Measurements from ENCODE around the gene SLC11A1. TPM values are rescaled to one million over a fixed set of nuclear protein-coding genes. Genes with fewer than 3 reads are reported as not detected.

The SLC11A1 gene
- total and polyA plus RNA-seq, 7 donors: 0.96 to 3.9 (median 2.2) TPM

DNA sequence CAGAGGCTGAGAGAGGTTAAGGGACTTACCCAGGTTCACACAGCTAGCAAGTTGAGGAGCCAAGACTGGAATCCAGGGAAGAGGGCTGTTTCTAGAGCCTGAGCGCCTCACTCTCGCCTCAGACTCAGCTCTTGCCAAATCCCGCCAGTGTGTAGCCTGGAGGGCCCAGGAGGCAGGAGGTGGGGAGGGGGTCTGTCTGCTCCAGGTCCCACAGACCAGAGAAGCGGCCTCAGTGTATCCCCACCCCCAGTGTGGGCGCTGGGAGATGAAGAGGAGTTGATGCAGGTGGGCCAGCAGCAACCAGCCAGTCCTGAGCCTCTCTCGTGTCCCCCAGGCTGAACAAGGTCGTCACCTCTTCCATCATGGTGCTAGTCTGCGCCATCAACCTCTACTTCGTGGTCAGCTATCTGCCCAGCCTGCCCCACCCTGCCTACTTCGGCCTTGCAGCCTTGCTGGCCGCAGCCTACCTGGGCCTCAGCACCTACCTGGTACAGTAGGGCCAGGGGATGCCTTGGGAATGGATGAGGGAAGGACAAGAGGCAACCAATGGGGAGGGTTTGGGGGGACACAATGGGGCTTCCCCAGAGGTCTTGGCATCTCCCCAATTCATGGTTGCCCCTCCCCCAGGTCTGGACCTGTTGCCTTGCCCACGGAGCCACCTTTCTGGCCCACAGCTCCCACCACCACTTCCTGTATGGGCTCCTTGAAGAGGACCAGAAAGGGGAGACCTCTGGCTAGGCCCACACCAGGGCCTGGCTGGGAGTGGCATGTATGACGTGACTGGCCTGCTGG is 12.4 kb downstream of the SLC11A1 start:
- H3K9me3 ChIP-seq: no peaks in the 10 kb centered on the region
- peaks cover 11% of the 10 kb centered on the region for H3K4me1 ChIP-seq
- ATAC-seq (no peak), DNase-seq (peak in 1 of 2 donors; percentile 63)
- no peaks in the 10 kb centered on the region for H3K36me3 ChIP-seq (ENCODE audit: insufficient read depth in 1 of 2, low read depth in 1 of 2)
- TF ChIP-seq, protein P1, sequence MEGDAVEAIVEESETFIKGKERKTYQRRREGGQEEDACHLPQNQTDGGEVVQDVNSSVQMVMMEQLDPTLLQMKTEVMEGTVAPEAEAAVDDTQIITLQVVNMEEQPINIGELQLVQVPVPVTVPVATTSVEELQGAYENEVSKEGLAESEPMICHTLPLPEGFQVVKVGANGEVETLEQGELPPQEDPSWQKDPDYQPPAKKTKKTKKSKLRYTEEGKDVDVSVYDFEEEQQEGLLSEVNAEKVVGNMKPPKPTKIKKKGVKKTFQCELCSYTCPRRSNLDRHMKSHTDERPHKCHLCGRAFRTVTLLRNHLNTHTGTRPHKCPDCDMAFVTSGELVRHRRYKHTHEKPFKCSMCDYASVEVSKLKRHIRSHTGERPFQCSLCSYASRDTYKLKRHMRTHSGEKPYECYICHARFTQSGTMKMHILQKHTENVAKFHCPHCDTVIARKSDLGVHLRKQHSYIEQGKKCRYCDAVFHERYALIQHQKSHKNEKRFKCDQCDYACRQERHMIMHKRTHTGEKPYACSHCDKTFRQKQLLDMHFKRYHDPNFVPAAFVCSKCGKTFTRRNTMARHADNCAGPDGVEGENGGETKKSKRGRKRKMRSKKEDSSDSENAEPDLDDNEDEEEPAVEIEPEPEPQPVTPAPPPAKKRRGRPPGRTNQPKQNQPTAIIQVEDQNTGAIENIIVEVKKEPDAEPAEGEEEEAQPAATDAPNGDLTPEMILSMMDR (IDR thresholded peaks at IDR 0.05): no peak
- intact Hi-C loops (cut with DNase I): loop anchor here (5.0 to 10.0 kb wide), 3 partner anchors 102 to 780 kb away; partner anchors contain the start of genes CNPPD1 (in 1 of the 2), RETREG2 (in 1 of the 2), SLC23A3 (in 1 of the 2) and TMBIM1 (in 1 of the 2)
- 83 to 86% (median 86%) methylated on average over 13 of the region's 13 CpGs for WGBS, 3 donors
- no peaks in the 10 kb centered on the region for H3K27me3 ChIP-seq (ENCODE audit: insufficient read depth in 3 of 3, low read length in 2 of 3)
- H3K27ac ChIP-seq: no peak overlapping the region
- no peak overlapping the region for H3K4me3 ChIP-seq

DNA sequence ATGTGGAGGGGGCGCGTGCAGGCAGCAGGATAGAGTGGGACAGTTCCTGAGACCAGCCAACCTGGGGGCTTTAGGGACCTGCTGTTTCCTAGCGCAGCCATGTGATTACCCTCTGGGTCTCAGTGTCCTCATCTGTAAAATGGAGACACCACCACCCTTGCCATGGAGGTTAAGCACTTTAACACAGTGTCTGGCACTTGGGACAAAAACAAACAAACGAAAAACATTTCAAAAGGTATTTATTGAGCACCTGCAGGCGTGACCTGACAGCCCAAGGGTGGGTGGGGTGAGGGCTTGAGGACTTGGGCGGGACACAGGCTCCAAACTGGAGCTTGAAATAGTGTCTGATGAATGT is 13.0 kb downstream of the SLC11A1 start:
- Histone ChIP-seq H3K36me3 (ENCODE audit: insufficient read depth in 1 of 2, low read depth in 1 of 2) (no peaks in the 10 kb centered on the region), H3K27ac (no peak overlapping the region), H3K4me3 (peak overlapping the region; percentile 91), H3K9me3 (no peaks in the 10 kb centered on the region), H3K4me1 (peaks cover 11% of the 10 kb centered on the region), H3K27me3 (ENCODE audit: insufficient read depth in 3 of 3, low read length in 2 of 3) (no peaks in the 10 kb centered on the region)
- TF ChIP-seq, protein P1 (IDR thresholded peaks at IDR 0.05): no peak
- 77 to 90% (median 81%) methylated on average over 6 of the region's 6 CpGs for WGBS, 3 donors
- intact Hi-C loops (cut with DNase I): loop anchor here (5.0 to 10.0 kb wide), 3 partner anchors 103 to 780 kb away; partner anchors contain the start of genes CNPPD1 (in 1 of the 2), RETREG2 (in 1 of the 2), SLC23A3 (in 1 of the 2) and TMBIM1 (in 1 of the 2)
- DNase-seq (no peak), ATAC-seq (no peak)

DNA sequence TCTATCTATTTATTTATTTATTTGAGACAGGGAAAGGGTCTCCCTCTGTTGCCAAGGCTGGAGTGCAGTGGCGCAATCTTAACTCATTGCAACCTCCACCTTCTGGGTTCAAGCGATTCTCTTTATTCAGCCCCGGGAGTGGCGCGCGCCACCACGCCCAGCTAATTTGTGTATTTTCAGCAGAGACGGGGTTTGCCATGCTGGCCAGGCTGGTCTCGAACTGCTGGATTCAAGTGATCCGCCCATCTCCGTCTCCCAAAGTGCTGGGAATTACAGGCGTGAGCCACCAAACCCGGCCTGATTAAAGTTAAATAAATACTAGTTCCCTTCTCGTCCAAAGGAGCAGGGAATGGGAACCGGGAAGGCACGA is 13.4 kb downstream of the SLC11A1 start:
- Histone ChIP-seq H3K27ac (peak overlapping the region; percentile 99), H3K4me3 (peak overlapping the region; percentile 91), H3K27me3 (ENCODE audit: insufficient read depth in 3 of 3, low read length in 2 of 3) (no peaks in the 10 kb centered on the region), H3K4me1 (peaks cover 11% of the 10 kb centered on the region), H3K9me3 (no peaks in the 10 kb centered on the region), H3K36me3 (ENCODE audit: insufficient read depth in 1 of 2, low read depth in 1 of 2) (no peaks in the 10 kb centered on the region)
- ATAC-seq (no peak), DNase-seq (peak in 1 of 2 donors; percentile 68)
- intact Hi-C loops (cut with DNase I): loop anchor here (5.0 to 10.0 kb wide), 3 partner anchors 103 to 779 kb away; partner anchors contain the start of genes CNPPD1 (in 1 of the 2), RETREG2 (in 1 of the 2), SLC23A3 (in 1 of the 2) and TMBIM1 (in 1 of the 2)
- 22 to 28% (median 25%) methylated on average over 16 of the region's 16 CpGs for WGBS, 3 donors
- TF ChIP-seq, protein P1 (IDR thresholded peaks at IDR 0.05): no peak

DNA sequence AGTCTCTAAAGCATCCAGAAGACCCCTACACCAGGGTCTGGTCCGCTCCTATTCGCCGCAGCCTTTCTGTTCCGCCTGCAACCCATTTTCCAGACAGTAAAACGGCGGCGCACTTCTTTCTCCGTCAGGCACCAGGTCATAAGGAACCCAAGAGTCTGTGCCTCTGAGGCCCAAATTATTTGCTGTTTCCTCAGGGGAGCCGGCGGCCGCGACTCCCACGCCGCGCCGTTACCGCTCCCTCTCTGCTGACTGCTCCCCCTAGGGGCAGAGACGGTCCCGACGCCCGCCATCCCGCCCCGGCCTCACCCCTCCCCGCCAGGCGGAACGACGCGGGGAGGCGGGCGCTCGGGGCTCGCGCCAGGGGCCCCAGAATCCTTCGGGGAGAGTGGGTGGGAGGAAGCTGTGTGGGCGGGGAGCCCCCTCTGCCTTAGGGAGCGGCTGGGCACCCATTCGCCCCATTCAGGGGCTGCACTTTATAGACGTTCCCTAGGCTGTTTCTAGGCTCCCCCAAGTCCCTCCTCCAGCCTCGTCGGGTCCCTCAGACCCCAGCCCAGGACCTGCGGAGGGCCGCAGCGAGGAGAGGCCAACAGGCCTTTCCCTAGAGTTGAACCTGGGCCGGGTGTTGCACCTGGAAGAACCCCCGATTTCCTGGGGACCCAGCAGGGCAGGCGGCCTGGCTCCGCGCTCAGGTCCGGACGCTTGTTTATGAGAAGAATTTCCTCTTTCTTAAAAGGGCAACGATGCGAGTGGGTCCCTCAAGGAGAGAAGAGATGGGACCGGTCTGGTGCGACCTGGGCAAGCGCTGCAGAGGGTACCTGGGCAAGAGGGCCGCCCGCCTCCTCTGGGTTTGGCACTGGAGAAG is 14.0 kb downstream of the SLC11A1 start:
- intact Hi-C loops (cut with DNase I): loop anchor here (1.0 to 10.0 kb wide), 5 partner anchors 95 to 779 kb away; partner anchors contain the start of genes AAMP (in 1 of the 2), CNPPD1 (in 1 of the 2), PNKD (in 1 of the 2) and RETREG2 (in 1 of the 2)
- Histone ChIP-seq H3K4me3 (peak overlapping the region; percentile 91), H3K27me3 (ENCODE audit: insufficient read depth in 3 of 3, low read length in 2 of 3) (no peaks in the 10 kb centered on the region), H3K27ac (peak overlapping the region; percentile 99), H3K36me3 (ENCODE audit: insufficient read depth in 1 of 2, low read depth in 1 of 2) (no peaks in the 10 kb centered on the region), H3K9me3 (no peaks in the 10 kb centered on the region), H3K4me1 (peaks cover 14% of the 10 kb centered on the region)
- peak; percentile 68 to 84 (median 74) for ATAC-seq
- DNase-seq: peak; percentile 94 to 98
- TF ChIP-seq, protein P1 (IDR thresholded peaks at IDR 0.05): peak; percentile 87
- 0 to 1% (median 1%) methylated on average over 44 to 57 of the region's 57 CpGs for WGBS, 3 donors
